K562 (cell line): ENCODE data around the gene TBC1D20. TPM values are rescaled to one million over a fixed set of nuclear protein-coding genes. Genes with fewer than 3 reads are reported as not detected.

Experiments used
- ARNT ChIP-seq, 2 experiments: fragments of 450-650 bp; IDR thresholded peaks; 2 replicates each; pipeline ENCODE4 v1.6.1; 2016; ENCODE audit warnings: mild to moderate bottlenecking in 1 of 2
- BCOR ChIP-seq: fragments of 450-650 bp; IDR thresholded peaks from 2 replicates; pipeline ENCODE4 v1.6.1; 2016
- CBX3 ChIP-seq, 2 experiments: IDR thresholded peaks; 1 replicate in 1 of 2; 2 replicates in 1 of 2; pipeline ENCODE4 v1.6.1; 2012; ENCODE audit warnings: inconsistent platforms in 2 of 2, low read length in 2 of 2, borderline replicate concordance in 1 of 2, control low read depth in 1 of 2
- CHD2 ChIP-seq: IDR thresholded peaks from 2 replicates; pipeline ENCODE4 v1.6.1; 2011; ENCODE audit warnings: low read depth, low read length
- DACH1 ChIP-seq: fragments of 450-650 bp; IDR thresholded peaks from 2 replicates; pipeline ENCODE4 v1.6.1; 2018; ENCODE audit not compliant: partially characterized antibody
- DMBX1 ChIP-seq: fragments of 250-450 bp; sonication (Bioruptor Pico); IDR thresholded peaks from 2 replicates; pipeline ENCODE4 v1.8.0; 2022; ENCODE audit warnings: inconsistent platforms, mild to moderate bottlenecking, moderate library complexity, borderline replicate concordance
- FOXM1 ChIP-seq, 2 experiments: fragments of 450-650 bp in 1 of 2; sonication (generic) in 1 of 2; formaldehyde crosslinking in 1 of 2; IDR thresholded peaks; 2 replicates each; pipeline versions ENCODE4 v1.6.1 to v1.9.0; 2017 to 2022; ENCODE audit warnings: low read depth in 2 of 2, mild to moderate bottlenecking in 2 of 2, missing genetic modification reagents in 1 of 2, moderate library complexity in 1 of 2
- GATAD2A ChIP-seq: fragments of 450-650 bp; IDR thresholded peaks from 2 replicates; pipeline ENCODE4 v1.6.1; 2017
- HSF4 ChIP-seq: fragments of 250-450 bp; sonication (Bioruptor Pico); IDR thresholded peaks from 2 replicates; pipeline ENCODE4 v2.1.2; 2022; ENCODE audit warnings: mild to moderate bottlenecking, moderate library complexity, borderline replicate concordance
- MTA1 ChIP-seq: fragments of 450-650 bp; IDR thresholded peaks from 2 replicates; pipeline ENCODE4 v1.6.1; 2017; ENCODE audit warnings: borderline replicate concordance
- SIN3B ChIP-seq: fragments of 450-650 bp; IDR thresholded peaks from 2 replicates; pipeline ENCODE4 v1.6.1; 2017; ENCODE audit warnings: low read depth, mild to moderate bottlenecking, moderate library complexity
- SMAD2 ChIP-seq: fragments of 150-350 bp; IDR thresholded peaks from 2 replicates; pipeline ENCODE4 v1.6.1; 2014; ENCODE audit warnings: low read depth, mild to moderate bottlenecking, low read length
- TAL1 ChIP-seq: fragments of 450-650 bp; IDR thresholded peaks from 2 replicates; pipeline ENCODE4 v1.6.1; 2016; ENCODE audit warnings: mild to moderate bottlenecking
- TCF7 ChIP-seq: sonication (generic); IDR thresholded peaks from 2 replicates; pipeline ENCODE4 v1.6.1; 2016; ENCODE audit warnings: antibody characterized with exemption, borderline replicate concordance
- TEAD4 ChIP-seq, 2 experiments: sonication (generic) in 1 of 2; formaldehyde crosslinking in 1 of 2; IDR thresholded peaks; 2 replicates each; pipeline versions ENCODE4 v1.6.1 to v1.8.0; 2012 to 2022; ENCODE audit warnings: borderline replicate concordance in 1 of 2, inconsistent platforms in 1 of 2, low read length in 1 of 2, mild to moderate bottlenecking in 1 of 2, missing genetic modification reagents in 1 of 2
- WHSC1 ChIP-seq: IDR thresholded peaks from one replicate; pipeline ENCODE4 v1.6.1; 2012; ENCODE audit warnings: low read length, control low read depth, inconsistent platforms
- XRCC3 ChIP-seq: fragments of 450-650 bp; IDR thresholded peaks from 2 replicates; pipeline ENCODE4 v1.6.1; 2017; ENCODE audit warnings: mild to moderate bottlenecking, moderate library complexity
- ZFX ChIP-seq: sonication (generic); formaldehyde crosslinking; IDR thresholded peaks from 2 replicates; pipeline ENCODE4 v1.8.0; 2022; ENCODE audit warnings: mild to moderate bottlenecking, missing genetic modification reagents, moderate library complexity
- ZKSCAN1 ChIP-seq: fragments of 150-350 bp; IDR thresholded peaks from 2 replicates; pipeline ENCODE4 v1.6.1; 2016; ENCODE audit warnings: low read depth, low read length
- ZNF146 ChIP-seq: IDR thresholded peaks from one replicate; pipeline ENCODE4 v1.6.1; 2018; ENCODE audit warnings: missing compliant biosample characterization; ENCODE audit not compliant: unreplicated experiment
- ZNF436 ChIP-seq: fragments of 250-450, 450-650 bp; sonication (Bioruptor Pico); formaldehyde crosslinking; IDR thresholded peaks from 2 replicates; pipeline ENCODE4 v1.7.0; 2020; ENCODE audit warnings: mild to moderate bottlenecking
- polyA plus RNA-seq, 8 experiments: library from polyadenylated mRNA; depleted of rRNA in 4 of 8; stranded (reverse) in 5 of 8; unstranded in 3 of 8; fragments of >200 nt; fragmentation: Nextera tagmentation in 2 of 8; fragmentation: Illumina TruSeq in 1 of 8; extraction: Ambion mirVana in 2 of 8; extraction: Trizol in 1 of 8; gene quantifications; 2 replicates each; pipeline versions ENCODE4 v1.2.1 to v1.2.3, GENCODE V29; 2011 to 2014; ENCODE audit warnings: inconsistent platforms in 1 of 8, missing spikeins in 1 of 8
- total RNA-seq, 7 experiments: library from RNA; depleted of rRNA in 6 of 7; stranded (reverse); fragments of >200 nt in 6 of 7; fragmentation: Illumina TruSeq in 2 of 7; extraction: Trizol in 2 of 7; gene quantifications; 2 replicates each; pipeline versions ENCODE4 v1.2.1 to v1.2.3, GENCODE V29; 2011 to 2021; ENCODE audit warnings: low replicate concordance in 1 of 7
- TF ChIP-seq, protein P1 (sequence below): fragments of 250-450 bp; sonication (Bioruptor Pico); IDR thresholded peaks from 2 replicates; pipeline ENCODE4 v1.6.1; 2021; ENCODE audit warnings: mild to moderate bottlenecking
- TF ChIP-seq, protein P2 (sequence below): fragments of 450-650 bp; IDR thresholded peaks from 2 replicates; pipeline ENCODE4 v1.6.1; 2016; ENCODE audit warnings: antibody characterized with exemption
- TF ChIP-seq, protein P3 (sequence below), 2 experiments: IDR thresholded peaks; 2 replicates each; pipeline ENCODE4 v1.6.1; 2011; ENCODE audit warnings: borderline replicate concordance in 1 of 2, control low read depth in 1 of 2, low read depth in 1 of 2, low read length in 1 of 2, mild to moderate bottlenecking in 1 of 2, mixed read lengths in 1 of 2, moderate library complexity in 1 of 2; ENCODE audit not compliant: insufficient read depth in 1 of 2, insufficient read length in 1 of 2, poor library complexity in 1 of 2, severe bottlenecking in 1 of 2; ENCODE audit errors: extremely low read depth in 1 of 2

Gene TBC1D20
- total and polyA plus RNA-seq, 9 of the 15 experiments (the other 6 are each of a cell fraction or from before 2014, with no cell fraction given): 7.0 to 25.3 (median 15.1) TPM

DNA sequence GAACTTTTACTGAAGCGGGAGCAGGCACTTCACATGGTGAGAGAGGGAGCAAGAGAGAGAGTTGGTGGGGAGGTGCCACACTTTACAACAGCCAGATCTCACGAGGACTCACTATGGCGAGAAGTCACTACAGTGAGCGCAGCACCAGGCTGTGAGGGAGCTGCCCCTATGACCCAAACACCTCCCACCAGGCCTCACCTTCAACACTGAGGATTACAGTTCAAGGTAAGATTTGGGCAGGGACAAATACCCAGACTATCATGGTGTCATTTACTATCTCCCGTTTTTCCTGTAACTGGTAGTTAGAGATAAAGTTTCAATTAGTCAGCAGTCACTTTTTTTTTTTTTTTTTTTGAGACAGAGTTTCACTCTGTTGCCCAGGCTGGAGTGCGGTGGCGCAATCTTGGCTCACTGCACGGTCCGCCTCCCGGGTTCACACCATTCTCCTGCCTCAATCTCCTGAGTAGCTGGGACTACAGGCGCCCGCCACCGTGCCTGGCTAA lies 46.5 kb downstream of the TBC1D20 start (continued):
- peak; percentile 33 for TF ChIP-seq DACH1
- TF ChIP-seq BCOR: peak; percentile 45; the same call in 1 of the 2 replicates
- 0 out of 2 replicates have a peak, but pooled peaks have one; percentile 26 for TF ChIP-seq GATAD2A
- 0 out of 2 replicates have a peak, but pooled peaks have one; percentile 34 for TF ChIP-seq MTA1
- peak; percentile 73 for TF ChIP-seq TEAD4 (IDR thresholded peaks at IDR 0.05; ENCODE audit: low read length)
- TF ChIP-seq TEAD4 (CRISPR knock-in tag; IDR thresholded peaks at IDR 0.05; ENCODE audit: borderline replicate concordance): no peak
- TF ChIP-seq TCF7: no peak
- TF ChIP-seq, protein P1, sequence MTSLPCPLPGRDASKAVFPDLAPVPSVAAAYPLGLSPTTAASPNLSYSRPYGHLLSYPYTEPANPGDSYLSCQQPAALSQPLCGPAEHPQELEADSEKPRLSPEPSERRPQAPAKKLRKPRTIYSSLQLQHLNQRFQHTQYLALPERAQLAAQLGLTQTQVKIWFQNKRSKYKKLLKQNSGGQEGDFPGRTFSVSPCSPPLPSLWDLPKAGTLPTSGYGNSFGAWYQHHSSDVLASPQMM (CRISPR knock-in tag): no peak
- TF ChIP-seq SIN3B: no peak
- peak; percentile 45 to 62; a peak in 1 of 4 replicates for TF ChIP-seq ARNT (IDR thresholded peaks at IDR 0.05)
- TF ChIP-seq, protein P2, sequence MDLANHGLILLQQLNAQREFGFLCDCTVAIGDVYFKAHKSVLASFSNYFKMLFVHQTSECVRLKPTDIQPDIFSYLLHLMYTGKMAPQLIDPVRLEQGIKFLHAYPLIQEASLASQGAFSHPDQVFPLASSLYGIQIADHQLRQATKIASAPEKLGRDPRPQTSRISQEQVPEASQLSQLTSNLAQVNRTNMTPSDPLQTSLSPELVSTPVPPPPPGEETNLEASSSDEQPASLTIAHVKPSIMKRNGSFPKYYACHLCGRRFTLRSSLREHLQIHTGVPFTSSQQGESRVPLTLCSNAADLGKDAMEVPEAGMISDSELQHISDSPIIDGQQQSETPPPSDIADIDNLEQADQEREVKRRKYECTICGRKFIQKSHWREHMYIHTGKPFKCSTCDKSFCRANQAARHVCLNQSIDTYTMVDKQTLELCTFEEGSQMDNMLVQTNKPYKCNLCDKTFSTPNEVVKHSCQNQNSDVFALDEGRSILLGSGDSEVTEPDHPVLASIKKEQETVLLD: no peak; the same call in 1 of the 2 replicates
- peak; percentile 52 for TF ChIP-seq FOXM1 (IDR thresholded peaks at IDR 0.05; ENCODE audit: low read depth)
- no peak for TF ChIP-seq FOXM1 (CRISPR knock-in tag; IDR thresholded peaks at IDR 0.05; ENCODE audit: low read depth)
- no peak for TF ChIP-seq ZKSCAN1
- peak; percentile 81 for TF ChIP-seq TAL1
- TF ChIP-seq ZNF146 (CRISPR knock-in tag): no peak
- peak; percentile 67; the same call in 1 of the 2 replicates for TF ChIP-seq DMBX1 (CRISPR knock-in tag)
- peak; percentile 80 for TF ChIP-seq CHD2
- TF ChIP-seq CBX3 (IDR thresholded peaks at IDR 0.05; ENCODE audit: borderline replicate concordance in 1 of 2, low read length in 2 of 2): no peak
- TF ChIP-seq WHSC1: no peak
- TF ChIP-seq ZNF436 (CRISPR knock-in tag): no peak
- no peak for TF ChIP-seq XRCC3
- no peak for TF ChIP-seq SMAD2
- TF ChIP-seq HSF4 (CRISPR knock-in tag): no peak
- TF ChIP-seq ZFX (CRISPR knock-in tag): 0 out of 2 replicates have a peak, but pooled peaks have one; percentile 53
- TF ChIP-seq, protein P3, sequence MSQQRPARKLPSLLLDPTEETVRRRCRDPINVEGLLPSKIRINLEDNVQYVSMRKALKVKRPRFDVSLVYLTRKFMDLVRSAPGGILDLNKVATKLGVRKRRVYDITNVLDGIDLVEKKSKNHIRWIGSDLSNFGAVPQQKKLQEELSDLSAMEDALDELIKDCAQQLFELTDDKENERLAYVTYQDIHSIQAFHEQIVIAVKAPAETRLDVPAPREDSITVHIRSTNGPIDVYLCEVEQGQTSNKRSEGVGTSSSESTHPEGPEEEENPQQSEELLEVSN (IDR thresholded peaks at IDR 0.05; ENCODE audit: borderline replicate concordance in 1 of 2, extremely low read depth in 1 of 2, insufficient read depth in 1 of 2, insufficient read length in 1 of 2, low read depth in 1 of 2, low read length in 1 of 2, poor library complexity in 1 of 2, severe bottlenecking in 1 of 2): peak in 1 of 2 experiments; percentile 54
